ACC112 (cell line): ENCODE results near the gene INO80C.
"Not testable (repeated sequence)": the region's sequence is repeated elsewhere in the genome, so short reads cannot be mapped to it uniquely, and the experiment has no call there.

ENCODE experiments used
- H2AFZ ChIP-seq: fragments of 200-600 bp; sonication (generic); one replicate; pipeline ENCODE4 v1.6.0; 2017; ENCODE audit warnings: antibody characterized with exemption, low read length; ENCODE audit not compliant: unreplicated experiment
- H3K27ac ChIP-seq: fragments of 200-600 bp; sonication (generic); 2 replicates; pipeline ENCODE4 v1.5.1; 2014; ENCODE audit warnings: low read depth, mild to moderate bottlenecking, antibody characterized with exemption, low read length, moderate library complexity
- H3K27me3 ChIP-seq: fragments of 200-600 bp; sonication (generic); 2 replicates; pipeline ENCODE4 v1.6.1; 2014; ENCODE audit warnings: mild to moderate bottlenecking, antibody characterized with exemption, low read length, moderate library complexity, mixed read lengths; ENCODE audit not compliant: insufficient read depth
- H3K36me3 ChIP-seq: fragments of 200-600 bp; sonication (generic); 2 replicates; pipeline ENCODE4 v1.6.1; 2016; ENCODE audit warnings: mild to moderate bottlenecking, antibody characterized with exemption, low read length, moderate library complexity, mixed read lengths; ENCODE audit not compliant: insufficient read depth
- H3K4me1 ChIP-seq: fragments of 200-600 bp; sonication (generic); one replicate; pipeline ENCODE4 v1.6.1; 2016; ENCODE audit warnings: low read length, mixed read lengths; ENCODE audit not compliant: insufficient read depth, unreplicated experiment, control insufficient read depth
- H3K4me3 ChIP-seq: fragments of 200-600 bp; sonication (generic); 2 replicates; pipeline ENCODE4 v1.5.1; 2014; ENCODE audit warnings: mild to moderate bottlenecking, low read depth, low read length
- H3K79me2 ChIP-seq: fragments of 200-600 bp; sonication (generic); one replicate; pipeline ENCODE4 v1.6.0; 2016; ENCODE audit warnings: low read length; ENCODE audit not compliant: control insufficient read depth, unreplicated experiment, insufficient read depth

INO80C gene

DNA sequence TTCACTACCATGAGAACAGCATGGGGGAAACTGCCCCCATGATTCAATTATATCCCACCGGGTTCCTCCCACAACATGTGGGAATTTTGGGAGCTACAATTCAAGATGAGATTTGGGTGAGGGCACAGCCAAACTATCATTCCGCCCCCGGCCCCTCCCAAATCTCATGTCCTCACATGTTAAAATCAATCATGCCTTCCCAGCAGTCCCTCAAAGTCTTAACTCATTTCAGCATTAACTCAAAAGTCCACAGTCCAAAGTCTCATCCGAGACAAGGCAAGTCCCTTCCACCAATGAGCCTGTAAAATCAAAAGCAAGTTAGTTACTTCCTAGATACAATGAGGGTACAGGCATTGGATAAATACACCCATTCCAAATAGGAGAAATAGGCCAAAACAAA is 10.2 kb downstream of the INO80C start:
- Histone ChIP-seq H3K4me1 (peaks cover 14% of the 10 kb centered on the region), H3K79me2 (peaks cover 11% of the 10 kb centered on the region)
- not testable (repeated sequence) for H3K27ac ChIP-seq, H3K27me3 ChIP-seq, H3K4me3 ChIP-seq, H2AFZ ChIP-seq, H3K36me3 ChIP-seq

GRCh38 chr18:35485852-35486251 is 11.9 kb downstream of the INO80C start:
- H3K79me2 ChIP-seq = peaks cover 10% of the 10 kb centered on the region
- no peak overlapping the region for H3K4me3 ChIP-seq
- H3K27me3 ChIP-seq = no peaks in the 10 kb centered on the region
- no peak overlapping the region for H2AFZ ChIP-seq
- H3K36me3 ChIP-seq = no peaks in the 10 kb centered on the region
- peaks cover 9% of the 10 kb centered on the region for H3K4me1 ChIP-seq
- H3K27ac ChIP-seq = no peak overlapping the region

- Histone ChIP-seq H3K27ac (no peak overlapping the region), H3K79me2 (peaks cover 7% of the 10 kb centered on the region)
Measured at GRCh38 chr18:35484034-35484433, 13.7 kb downstream of the INO80C start.

GRCh38 chr18:35481960-35482366 is 15.8 kb downstream of the INO80C start:
- Histone ChIP-seq H3K27me3 (no peaks in the 10 kb centered on the region), H3K79me2 (peaks cover 10% of the 10 kb centered on the region), H3K4me3 (no peak overlapping the region), H3K4me1 (peaks cover 35% of the 10 kb centered on the region), H3K36me3 (no peaks in the 10 kb centered on the region), H3K27ac (no peak overlapping the region), H2AFZ (no peak overlapping the region)

More at GRCh38 chr18:35484034-35484433, 13.7 kb downstream of the INO80C start:
- no peaks in the 10 kb centered on the region for H3K27me3 ChIP-seq
- H2AFZ ChIP-seq = no peak overlapping the region
- H3K4me3 ChIP-seq = no peak overlapping the region
- H3K36me3 ChIP-seq = no peaks in the 10 kb centered on the region
- H3K4me1 ChIP-seq = peaks cover 16% of the 10 kb centered on the region

DNA sequence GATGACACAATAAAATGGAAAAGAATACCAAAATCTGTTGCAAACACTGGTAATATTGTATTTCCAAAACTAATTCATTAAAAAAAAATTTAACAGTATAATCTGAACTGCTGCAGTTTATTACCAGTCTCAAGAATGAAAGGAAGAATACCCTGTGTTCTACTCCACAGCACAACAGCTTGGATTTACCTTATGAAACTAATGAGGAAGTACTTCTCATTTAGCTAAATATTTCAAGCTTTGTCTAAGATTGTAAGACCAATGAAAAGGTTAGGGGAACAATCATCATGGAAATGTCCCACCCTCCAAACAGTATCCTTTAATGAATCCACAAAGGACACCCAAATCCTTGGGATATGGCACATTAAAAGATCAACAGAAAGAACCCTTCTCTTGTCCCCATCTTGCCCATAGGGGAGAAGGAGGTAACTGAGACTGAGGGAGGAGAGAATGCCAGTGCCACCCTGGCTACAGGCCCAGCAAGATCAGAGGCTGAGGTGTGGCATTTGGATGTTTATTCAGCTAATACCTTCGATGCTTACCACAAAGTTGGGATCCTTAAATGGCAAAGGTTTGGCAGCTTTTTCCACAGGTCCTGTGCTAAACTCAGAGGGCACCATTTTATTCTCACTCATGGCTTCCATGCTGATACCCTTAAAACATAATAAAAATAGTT is 17.7 kb downstream of the INO80C start:
- Histone ChIP-seq H3K36me3 (peaks cover 6% of the 10 kb centered on the region; the same call in 1 of the 2 replicates), H3K27me3 (no peaks in the 10 kb centered on the region), H3K27ac (peak overlapping the region; percentile 99), H3K4me3 (no peak overlapping the region), H3K4me1 (peaks cover 36% of the 10 kb centered on the region), H3K79me2 (peaks cover 16% of the 10 kb centered on the region), H2AFZ (peak overlapping the region; percentile 1)

DNA sequence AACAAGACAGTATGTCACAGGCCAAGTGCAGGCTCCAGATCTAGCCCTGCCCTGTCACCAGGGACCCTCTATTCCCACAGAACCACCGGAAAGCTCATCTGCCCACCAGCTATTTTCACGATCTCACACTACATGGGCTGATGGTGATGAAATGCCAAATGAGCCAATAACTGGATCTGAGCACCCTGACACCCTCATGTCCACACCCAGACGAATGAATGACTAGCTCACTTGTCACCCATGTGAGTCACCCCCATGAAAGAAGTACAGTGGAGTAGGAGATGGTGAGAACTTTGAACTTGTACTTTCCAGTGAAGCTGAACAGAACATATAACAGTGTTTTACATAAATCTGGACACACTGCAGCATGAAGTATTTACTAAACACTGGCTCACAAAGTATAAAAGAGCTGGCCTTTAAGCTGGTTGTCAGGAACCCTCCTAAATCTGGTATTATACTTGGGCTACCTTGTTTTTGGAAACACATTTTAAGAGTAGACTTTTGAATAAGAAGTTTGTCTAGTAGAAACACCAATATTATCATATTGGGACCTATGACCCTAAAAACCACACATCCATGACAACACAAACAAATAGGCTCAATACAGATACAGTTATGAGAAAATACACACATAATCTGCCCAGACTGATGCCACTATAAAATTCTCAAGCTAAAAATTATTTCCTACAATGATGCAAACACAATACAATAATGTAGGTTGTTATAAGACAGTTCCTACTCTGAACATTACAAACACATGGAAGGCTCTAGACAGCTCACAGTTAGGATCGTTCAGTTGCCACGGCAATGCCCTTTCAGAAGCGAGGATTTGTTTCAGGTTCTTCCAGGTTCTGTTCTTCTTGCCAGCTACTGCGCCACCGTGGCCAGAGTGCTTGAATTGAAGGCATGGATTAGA is 19.0 kb downstream of the INO80C start:
- Histone ChIP-seq H3K4me1 (peaks cover 36% of the 10 kb centered on the region), H3K27me3 (no peaks in the 10 kb centered on the region), H3K4me3 (peak overlapping the region; percentile 67), H3K27ac (peak overlapping the region; percentile 99), H2AFZ (peak overlapping the region; percentile 5), H3K36me3 (peaks cover 14% of the 10 kb centered on the region; the same call in 1 of the 2 replicates), H3K79me2 (peaks cover 16% of the 10 kb centered on the region)

GRCh38 chr18:35477974-35478373 is 19.8 kb downstream of the INO80C start:
- Histone ChIP-seq H3K27ac (peak overlapping the region; percentile 99), H2AFZ (no peak overlapping the region), H3K27me3 (no peaks in the 10 kb centered on the region)

GRCh38 chr18:35477497-35477896 is 20.3 kb downstream of the INO80C start:
- peaks cover 16% of the 10 kb centered on the region for H3K79me2 ChIP-seq
- no peak overlapping the region for H2AFZ ChIP-seq
- peak overlapping the region; percentile 67 for H3K4me3 ChIP-seq
- peaks cover 23% of the 10 kb centered on the region; the same call in 1 of the 2 replicates for H3K36me3 ChIP-seq
- H3K4me1 ChIP-seq = peaks cover 36% of the 10 kb centered on the region
- H3K27ac ChIP-seq = peak overlapping the region; percentile 99
- H3K27me3 ChIP-seq = no peaks in the 10 kb centered on the region

More at GRCh38 chr18:35477974-35478373, 19.8 kb downstream of the INO80C start:
- peak overlapping the region; percentile 67 for H3K4me3 ChIP-seq
- H3K4me1 ChIP-seq = peaks cover 36% of the 10 kb centered on the region
- peaks cover 18% of the 10 kb centered on the region; the same call in 1 of the 2 replicates for H3K36me3 ChIP-seq
- H3K79me2 ChIP-seq = peaks cover 16% of the 10 kb centered on the region

DNA sequence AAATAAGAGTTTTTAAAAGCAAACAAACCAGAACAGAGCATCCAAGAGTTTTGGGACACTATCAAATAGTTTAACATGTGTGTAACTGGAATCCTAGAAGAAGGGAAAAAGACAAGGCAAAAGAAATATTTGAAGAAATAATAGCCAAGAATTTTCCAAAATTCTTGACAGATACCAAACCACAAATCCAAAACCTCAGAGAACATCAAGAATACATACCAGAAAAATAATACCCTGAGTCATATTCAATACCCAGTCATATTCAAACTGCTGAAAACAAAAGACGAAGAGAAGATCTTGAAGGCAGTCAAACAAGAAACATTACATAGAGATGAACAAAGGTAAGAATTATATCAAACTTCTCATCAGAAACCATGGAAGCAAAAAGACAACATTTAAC is 22.9 kb downstream of the INO80C start:
- peaks cover 24% of the 10 kb centered on the region; the same call in 1 of the 2 replicates for H3K36me3 ChIP-seq
- H2AFZ ChIP-seq = no peak overlapping the region
- H3K27me3 ChIP-seq = no peaks in the 10 kb centered on the region
- H3K4me1 ChIP-seq = peaks cover 30% of the 10 kb centered on the region
- H3K79me2 ChIP-seq = peaks cover 9% of the 10 kb centered on the region
- H3K27ac ChIP-seq = peak overlapping the region; percentile 32; the same call in 1 of the 2 replicates
- no peak overlapping the region for H3K4me3 ChIP-seq

DNA sequence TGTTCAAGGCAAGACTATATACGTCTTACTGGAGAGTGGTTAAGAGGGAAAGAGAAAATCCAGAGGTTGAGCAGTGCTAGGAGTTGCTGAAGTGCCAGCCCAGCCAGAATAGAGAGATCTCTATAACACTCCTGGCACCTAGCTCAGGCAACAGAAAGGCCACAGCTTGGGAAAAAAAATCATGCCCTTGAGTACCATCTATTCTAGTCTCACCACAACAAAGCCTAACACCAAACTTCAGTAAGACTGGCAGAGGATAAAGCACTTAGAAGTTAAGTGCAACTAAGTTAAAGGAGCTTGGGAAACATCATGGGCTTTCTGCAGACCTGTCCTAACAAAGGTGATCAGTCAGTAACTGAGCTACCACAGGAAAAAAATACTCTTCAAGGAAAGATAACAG is 24.2 kb downstream of the INO80C start:
- Histone ChIP-seq H3K27me3 (no peaks in the 10 kb centered on the region), H3K4me3 (no peak overlapping the region), H3K79me2 (peaks cover 9% of the 10 kb centered on the region), H3K27ac (no peak overlapping the region), H2AFZ (no peak overlapping the region), H3K4me1 (peaks cover 23% of the 10 kb centered on the region), H3K36me3 (peaks cover 24% of the 10 kb centered on the region; the same call in 1 of the 2 replicates)
